Measurements from ENCODE around the gene HOXB8.

DNA sequence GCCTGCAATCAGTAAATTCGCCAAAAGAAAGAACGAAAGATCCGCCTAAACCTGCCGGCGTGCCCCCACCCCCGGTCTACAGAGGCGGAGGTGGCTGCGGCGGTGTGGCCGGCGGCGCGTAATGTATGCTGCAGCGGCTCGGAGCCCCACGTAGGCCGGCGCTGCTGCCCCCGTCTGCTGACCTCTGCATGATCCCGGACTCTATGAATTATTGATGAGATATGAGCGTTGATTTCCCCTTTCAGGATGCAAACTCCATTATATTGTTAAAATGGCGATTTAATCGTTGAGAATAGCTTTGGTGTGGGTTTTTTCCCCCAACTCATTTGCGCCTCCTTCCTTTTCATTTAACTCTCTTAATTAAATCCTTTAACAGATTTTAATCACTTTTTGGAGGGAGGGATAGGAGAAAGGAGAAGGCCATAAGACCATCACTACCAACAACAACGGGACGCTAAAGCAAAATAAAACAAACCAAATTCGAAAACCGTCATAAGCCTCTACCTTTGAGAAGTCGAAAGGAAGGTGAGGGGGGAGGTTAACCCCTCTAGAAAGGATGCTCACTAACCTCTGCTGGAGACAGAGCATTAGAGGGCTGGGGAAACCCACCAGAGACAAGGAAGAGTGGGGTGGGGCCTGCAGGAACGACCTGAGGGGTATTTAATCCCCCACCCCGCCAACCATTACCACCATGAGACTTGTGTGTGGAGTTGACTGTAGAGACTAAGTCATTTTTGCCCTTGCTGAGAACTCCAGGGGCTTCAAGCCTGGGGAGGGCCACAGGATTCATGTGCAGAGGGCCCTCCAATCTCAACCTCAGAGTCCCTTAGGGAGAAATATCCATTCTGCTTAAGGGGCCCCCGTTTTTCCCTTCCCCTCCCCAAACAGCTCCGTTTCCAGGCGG lies 28.5 kb downstream of the HOXB8 start:
- TF ChIP-seq TAF1 (IDR thresholded peaks at IDR 0.05; ENCODE audit: low read depth) (no peak), EP300 (conservative IDR thresholded peaks at IDR 0.05; ENCODE audit: poor library complexity, severe bottlenecking) (no peak), POLR2AphosphoS5 (IDR thresholded peaks at IDR 0.05) (no peak), EZH2 (IDR thresholded peaks at IDR 0.05; ENCODE audit: borderline replicate concordance, insufficient read depth, low read length, poor library complexity, severe bottlenecking) (no peak), RAD21 (conservative IDR thresholded peaks at IDR 0.05) (no peak), SMC3 (conservative IDR thresholded peaks at IDR 0.05; ENCODE audit: poor library complexity) (no peak), MXI1 (conservative IDR thresholded peaks at IDR 0.05; ENCODE audit: poor library complexity, severe bottlenecking) (no peak)
- TF ChIP-seq, protein P1, sequence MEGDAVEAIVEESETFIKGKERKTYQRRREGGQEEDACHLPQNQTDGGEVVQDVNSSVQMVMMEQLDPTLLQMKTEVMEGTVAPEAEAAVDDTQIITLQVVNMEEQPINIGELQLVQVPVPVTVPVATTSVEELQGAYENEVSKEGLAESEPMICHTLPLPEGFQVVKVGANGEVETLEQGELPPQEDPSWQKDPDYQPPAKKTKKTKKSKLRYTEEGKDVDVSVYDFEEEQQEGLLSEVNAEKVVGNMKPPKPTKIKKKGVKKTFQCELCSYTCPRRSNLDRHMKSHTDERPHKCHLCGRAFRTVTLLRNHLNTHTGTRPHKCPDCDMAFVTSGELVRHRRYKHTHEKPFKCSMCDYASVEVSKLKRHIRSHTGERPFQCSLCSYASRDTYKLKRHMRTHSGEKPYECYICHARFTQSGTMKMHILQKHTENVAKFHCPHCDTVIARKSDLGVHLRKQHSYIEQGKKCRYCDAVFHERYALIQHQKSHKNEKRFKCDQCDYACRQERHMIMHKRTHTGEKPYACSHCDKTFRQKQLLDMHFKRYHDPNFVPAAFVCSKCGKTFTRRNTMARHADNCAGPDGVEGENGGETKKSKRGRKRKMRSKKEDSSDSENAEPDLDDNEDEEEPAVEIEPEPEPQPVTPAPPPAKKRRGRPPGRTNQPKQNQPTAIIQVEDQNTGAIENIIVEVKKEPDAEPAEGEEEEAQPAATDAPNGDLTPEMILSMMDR (IDR thresholded peaks at IDR 0.05; ENCODE audit: poor library complexity, severe bottlenecking), result no peak
- TF ChIP-seq, protein P2, sequence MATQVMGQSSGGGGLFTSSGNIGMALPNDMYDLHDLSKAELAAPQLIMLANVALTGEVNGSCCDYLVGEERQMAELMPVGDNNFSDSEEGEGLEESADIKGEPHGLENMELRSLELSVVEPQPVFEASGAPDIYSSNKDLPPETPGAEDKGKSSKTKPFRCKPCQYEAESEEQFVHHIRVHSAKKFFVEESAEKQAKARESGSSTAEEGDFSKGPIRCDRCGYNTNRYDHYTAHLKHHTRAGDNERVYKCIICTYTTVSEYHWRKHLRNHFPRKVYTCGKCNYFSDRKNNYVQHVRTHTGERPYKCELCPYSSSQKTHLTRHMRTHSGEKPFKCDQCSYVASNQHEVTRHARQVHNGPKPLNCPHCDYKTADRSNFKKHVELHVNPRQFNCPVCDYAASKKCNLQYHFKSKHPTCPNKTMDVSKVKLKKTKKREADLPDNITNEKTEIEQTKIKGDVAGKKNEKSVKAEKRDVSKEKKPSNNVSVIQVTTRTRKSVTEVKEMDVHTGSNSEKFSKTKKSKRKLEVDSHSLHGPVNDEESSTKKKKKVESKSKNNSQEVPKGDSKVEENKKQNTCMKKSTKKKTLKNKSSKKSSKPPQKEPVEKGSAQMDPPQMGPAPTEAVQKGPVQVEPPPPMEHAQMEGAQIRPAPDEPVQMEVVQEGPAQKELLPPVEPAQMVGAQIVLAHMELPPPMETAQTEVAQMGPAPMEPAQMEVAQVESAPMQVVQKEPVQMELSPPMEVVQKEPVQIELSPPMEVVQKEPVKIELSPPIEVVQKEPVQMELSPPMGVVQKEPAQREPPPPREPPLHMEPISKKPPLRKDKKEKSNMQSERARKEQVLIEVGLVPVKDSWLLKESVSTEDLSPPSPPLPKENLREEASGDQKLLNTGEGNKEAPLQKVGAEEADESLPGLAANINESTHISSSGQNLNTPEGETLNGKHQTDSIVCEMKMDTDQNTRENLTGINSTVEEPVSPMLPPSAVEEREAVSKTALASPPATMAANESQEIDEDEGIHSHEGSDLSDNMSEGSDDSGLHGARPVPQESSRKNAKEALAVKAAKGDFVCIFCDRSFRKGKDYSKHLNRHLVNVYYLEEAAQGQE (IDR thresholded peaks at IDR 0.05; ENCODE audit: borderline replicate concordance), result no peak

Data from neural cell (in vitro differentiated cells).